ENCODE measurements around the gene SLC27A6. TPM values are rescaled to one million over a fixed set of nuclear protein-coding genes. Genes with fewer than 3 reads are reported as not detected.

Gene SLC27A6
- polyA plus RNA-seq, 1 of the 3 experiments (the other 2 are of a cell fraction), result 0.12 TPM

DNA sequence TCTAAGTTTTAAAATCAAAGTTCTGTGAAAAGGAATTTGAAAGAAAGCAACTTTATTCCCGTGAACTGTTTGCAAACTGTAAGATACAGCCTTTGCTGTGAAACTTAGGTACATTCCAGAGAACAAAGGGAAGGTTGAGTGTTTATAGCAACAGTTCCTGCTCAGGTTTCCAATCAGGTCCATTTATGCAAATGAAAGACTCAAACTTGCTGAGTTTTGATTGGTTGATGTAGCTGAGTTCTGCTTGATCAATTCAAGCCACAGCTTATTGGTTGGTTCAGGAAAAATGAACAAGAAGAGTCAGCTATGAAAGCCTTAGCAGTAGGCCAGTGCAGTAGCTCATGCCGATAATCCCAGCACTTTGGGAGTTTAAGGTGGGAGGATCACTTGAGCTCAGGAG, 37.9 kb downstream of the SLC27A6 start:
- H3K27ac ChIP-seq (ENCODE audit: low read depth in 2 of 2, low read length in 1 of 2), result no peak overlapping the region
- 57% methylated on average over 2 of the region's 2 CpGs for WGBS (ENCODE audit: low lambda C conversion rate)
- H3F3A ChIP-seq (replicated peaks; ENCODE audit: insufficient read depth), result no peaks in the 10 kb centered on the region
- no peaks in the 10 kb centered on the region for H3K27me3 ChIP-seq (ENCODE audit: insufficient read depth)
- H3K4me2 ChIP-seq, result no peak overlapping the region
- no peak overlapping the region for H3K4me3 ChIP-seq (ENCODE audit: low read depth in 2 of 2, low read length in 1 of 2)
- H3K4me1 ChIP-seq (ENCODE audit: control insufficient read depth in 1 of 2, insufficient read depth in 2 of 2, low read depth in 1 of 2, low read length in 1 of 2), result no peaks in the 10 kb centered on the region
- TF ChIP-seq JUND (IDR thresholded peaks at IDR 0.05) (no peak), TEAD4 (IDR thresholded peaks at IDR 0.05; ENCODE audit: borderline replicate concordance, insufficient read depth) (no peak), NRF1 (IDR thresholded peaks at IDR 0.05; ENCODE audit: low read depth, low read length) (no peak), GATA2 (CRISPR knock-in tag; IDR thresholded peaks at IDR 0.05) (no peak), POLR2AphosphoS5 (IDR thresholded peaks at IDR 0.05; ENCODE audit: low read depth, low read length) (no peak), YY1 (IDR thresholded peaks at IDR 0.05; ENCODE audit: low read depth) (no peak), RFX5 (IDR thresholded peaks at IDR 0.05; ENCODE audit: low read length) (no peak), RAD21 (IDR thresholded peaks at IDR 0.05; ENCODE audit: low read length) (no peak), FOXM1 (IDR thresholded peaks at IDR 0.05; ENCODE audit: low read depth) (no peak), FOXJ3 (CRISPR knock-in tag; IDR thresholded peaks at IDR 0.05) (no peak), RXRA (IDR thresholded peaks at IDR 0.05; ENCODE audit: borderline replicate concordance, low read depth) (no peak), RCOR1 (IDR thresholded peaks at IDR 0.05; ENCODE audit: low read length) (no peak), SMC3 (IDR thresholded peaks at IDR 0.05; ENCODE audit: low read depth, low read length) (no peak), TCF12 (IDR thresholded peaks at IDR 0.05) (no peak)
- TF ChIP-seq, protein P1, sequence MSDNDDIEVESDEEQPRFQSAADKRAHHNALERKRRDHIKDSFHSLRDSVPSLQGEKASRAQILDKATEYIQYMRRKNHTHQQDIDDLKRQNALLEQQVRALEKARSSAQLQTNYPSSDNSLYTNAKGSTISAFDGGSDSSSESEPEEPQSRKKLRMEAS (IDR thresholded peaks at IDR 0.05; ENCODE audit: low read depth), result no peak
- TF ChIP-seq, protein P2, sequence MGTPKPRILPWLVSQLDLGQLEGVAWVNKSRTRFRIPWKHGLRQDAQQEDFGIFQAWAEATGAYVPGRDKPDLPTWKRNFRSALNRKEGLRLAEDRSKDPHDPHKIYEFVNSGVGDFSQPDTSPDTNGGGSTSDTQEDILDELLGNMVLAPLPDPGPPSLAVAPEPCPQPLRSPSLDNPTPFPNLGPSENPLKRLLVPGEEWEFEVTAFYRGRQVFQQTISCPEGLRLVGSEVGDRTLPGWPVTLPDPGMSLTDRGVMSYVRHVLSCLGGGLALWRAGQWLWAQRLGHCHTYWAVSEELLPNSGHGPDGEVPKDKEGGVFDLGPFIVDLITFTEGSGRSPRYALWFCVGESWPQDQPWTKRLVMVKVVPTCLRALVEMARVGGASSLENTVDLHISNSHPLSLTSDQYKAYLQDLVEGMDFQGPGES (IDR thresholded peaks at IDR 0.05; ENCODE audit: low read depth, low read length), result no peak
- TF ChIP-seq, protein P3, sequence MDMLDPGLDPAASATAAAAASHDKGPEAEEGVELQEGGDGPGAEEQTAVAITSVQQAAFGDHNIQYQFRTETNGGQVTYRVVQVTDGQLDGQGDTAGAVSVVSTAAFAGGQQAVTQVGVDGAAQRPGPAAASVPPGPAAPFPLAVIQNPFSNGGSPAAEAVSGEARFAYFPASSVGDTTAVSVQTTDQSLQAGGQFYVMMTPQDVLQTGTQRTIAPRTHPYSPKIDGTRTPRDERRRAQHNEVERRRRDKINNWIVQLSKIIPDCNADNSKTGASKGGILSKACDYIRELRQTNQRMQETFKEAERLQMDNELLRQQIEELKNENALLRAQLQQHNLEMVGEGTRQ (IDR thresholded peaks at IDR 0.05; ENCODE audit: borderline replicate concordance, low read depth, low read length), result no peak
- TF ChIP-seq, protein P4, sequence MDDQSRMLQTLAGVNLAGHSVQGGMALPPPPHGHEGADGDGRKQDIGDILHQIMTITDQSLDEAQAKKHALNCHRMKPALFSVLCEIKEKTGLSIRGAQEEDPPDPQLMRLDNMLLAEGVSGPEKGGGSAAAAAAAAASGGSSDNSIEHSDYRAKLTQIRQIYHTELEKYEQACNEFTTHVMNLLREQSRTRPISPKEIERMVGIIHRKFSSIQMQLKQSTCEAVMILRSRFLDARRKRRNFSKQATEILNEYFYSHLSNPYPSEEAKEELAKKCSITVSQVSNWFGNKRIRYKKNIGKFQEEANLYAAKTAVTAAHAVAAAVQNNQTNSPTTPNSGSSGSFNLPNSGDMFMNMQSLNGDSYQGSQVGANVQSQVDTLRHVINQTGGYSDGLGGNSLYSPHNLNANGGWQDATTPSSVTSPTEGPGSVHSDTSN (IDR thresholded peaks at IDR 0.05), result no peak
- no peaks in the 10 kb centered on the region for H3K9me3 ChIP-seq
- POLR2A ChIA-PET, result no interaction called here
- H4K20me1 ChIP-seq (ENCODE audit: insufficient read depth), result no peaks in the 10 kb centered on the region
- H3K36me3 ChIP-seq (replicated peaks in 1 of 2; ENCODE audit: control insufficient read depth in 1 of 2, insufficient read depth in 2 of 2, low read length in 1 of 2), result no peaks in the 10 kb centered on the region
- no peak overlapping the region for H3K9ac ChIP-seq
- CTCF ChIA-PET, result no interaction called here
- H3K9me2 ChIP-seq, result no peaks in the 10 kb centered on the region
- no peaks in the 10 kb centered on the region for H3K79me2 ChIP-seq (ENCODE audit: insufficient read depth)
- no peak for DNase-seq
- no peak overlapping the region for H2AFZ ChIP-seq (ENCODE audit: low read depth)

Measured in SK-N-SH (cell line).